ENCODE data around the gene CADM4. TPM values are rescaled to one million over a fixed set of nuclear protein-coding genes. Genes with fewer than 3 reads are reported as not detected.

CADM4 gene
- total RNA-seq, 4 donors from 2014 or later, result 19.8 to 52.5 (median 31.6) TPM

- Histone ChIP-seq H3K4me3 (no peak overlapping the region), H3K27ac (no peak overlapping the region), H3K27me3 (no peaks in the 10 kb centered on the region), H3K9me3 (no peaks in the 10 kb centered on the region), H3K4me1 (peaks cover 0 to 28% (median 6%) of the 10 kb centered on the region in 3 donors), H3K36me3 (peaks cover 0 to 33% of the 10 kb centered on the region in 2 donors)
- TF ChIP-seq EP300 (IDR thresholded peaks at IDR 0.05) (no peak), POLR2AphosphoS5 (IDR thresholded peaks at IDR 0.05) (no peak), POLR2A (IDR thresholded peaks at IDR 0.05) (no peak)
- TF ChIP-seq, protein P1, sequence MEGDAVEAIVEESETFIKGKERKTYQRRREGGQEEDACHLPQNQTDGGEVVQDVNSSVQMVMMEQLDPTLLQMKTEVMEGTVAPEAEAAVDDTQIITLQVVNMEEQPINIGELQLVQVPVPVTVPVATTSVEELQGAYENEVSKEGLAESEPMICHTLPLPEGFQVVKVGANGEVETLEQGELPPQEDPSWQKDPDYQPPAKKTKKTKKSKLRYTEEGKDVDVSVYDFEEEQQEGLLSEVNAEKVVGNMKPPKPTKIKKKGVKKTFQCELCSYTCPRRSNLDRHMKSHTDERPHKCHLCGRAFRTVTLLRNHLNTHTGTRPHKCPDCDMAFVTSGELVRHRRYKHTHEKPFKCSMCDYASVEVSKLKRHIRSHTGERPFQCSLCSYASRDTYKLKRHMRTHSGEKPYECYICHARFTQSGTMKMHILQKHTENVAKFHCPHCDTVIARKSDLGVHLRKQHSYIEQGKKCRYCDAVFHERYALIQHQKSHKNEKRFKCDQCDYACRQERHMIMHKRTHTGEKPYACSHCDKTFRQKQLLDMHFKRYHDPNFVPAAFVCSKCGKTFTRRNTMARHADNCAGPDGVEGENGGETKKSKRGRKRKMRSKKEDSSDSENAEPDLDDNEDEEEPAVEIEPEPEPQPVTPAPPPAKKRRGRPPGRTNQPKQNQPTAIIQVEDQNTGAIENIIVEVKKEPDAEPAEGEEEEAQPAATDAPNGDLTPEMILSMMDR (IDR thresholded peaks at IDR 0.05), result no peak
- no peak for ATAC-seq
- 100% methylated on average over 1 of the region's 1 CpG; no CpG with 5 or more reads in 1 of the 2 donors for WGBS, 2 donors (ENCODE audit: low coverage in 1 of 2)
These were observed 55.2 kb downstream of the CADM4 start for GRCh38 chr19:43584484-43584883.

- Histone ChIP-seq H3K4me1 (peaks cover 0 to 28% (median 6%) of the 10 kb centered on the region in 3 donors), H3K27ac (no peak overlapping the region), H3K9me3 (no peaks in the 10 kb centered on the region), H3K27me3 (no peaks in the 10 kb centered on the region), H3K4me3 (no peak overlapping the region), H3K36me3 (peaks cover 0 to 17% of the 10 kb centered on the region in 2 donors)
- 77 to 100% methylated on average over 1 of the region's 2 CpGs for WGBS, 2 donors (ENCODE audit: low coverage in 1 of 2)
- TF ChIP-seq POLR2AphosphoS5 (IDR thresholded peaks at IDR 0.05), result no peak
- TF ChIP-seq, protein P1 (IDR thresholded peaks at IDR 0.05), result no peak
- TF ChIP-seq POLR2A (IDR thresholded peaks at IDR 0.05), result no peak
- TF ChIP-seq EP300 (IDR thresholded peaks at IDR 0.05), result no peak
- no peak for ATAC-seq
These were observed 57.2 kb downstream of the CADM4 start for GRCh38 chr19:43582495-43582894.

DNA sequence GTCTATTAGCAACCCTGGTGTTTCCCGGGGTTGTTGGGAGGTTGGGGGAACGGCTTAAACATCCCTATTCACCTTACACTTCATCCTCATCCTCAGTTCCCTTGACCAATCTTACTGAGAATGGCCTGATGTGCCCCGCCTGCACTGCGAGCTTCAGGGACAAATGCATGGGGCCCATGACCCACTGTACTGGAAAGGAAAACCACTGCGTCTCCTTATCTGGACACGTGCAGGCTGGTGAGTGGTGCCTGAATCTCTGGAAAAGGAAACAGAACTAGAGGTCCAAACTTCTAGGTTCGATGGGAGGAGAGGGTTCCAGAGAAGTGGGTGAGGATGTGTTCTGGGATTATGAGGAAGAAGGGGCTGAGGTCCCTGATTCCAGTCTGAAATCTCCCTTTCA, 58.2 kb downstream of the CADM4 start:
- Histone ChIP-seq H3K4me3 (peak overlapping the region in 1 of 2 donors; percentile 54), H3K27ac (peak overlapping the region in 3 of 4 donors; percentile 64 to 81 (median 75)), H3K9me3 (no peaks in the 10 kb centered on the region), H3K4me1 (peaks cover 0 to 28% (median 6%) of the 10 kb centered on the region in 3 donors), H3K27me3 (no peaks in the 10 kb centered on the region), H3K36me3 (peaks cover 0 to 10% of the 10 kb centered on the region in 2 donors)
- WGBS, 2 donors (ENCODE audit: low coverage in 1 of 2), result 43 to 60% methylated on average over 1 to 4 of the region's 7 CpGs
- ATAC-seq, result no peak
- no peak for TF ChIP-seq POLR2AphosphoS5 (IDR thresholded peaks at IDR 0.05)
- no peak for TF ChIP-seq EP300 (IDR thresholded peaks at IDR 0.05)
- TF ChIP-seq, protein P1 (IDR thresholded peaks at IDR 0.05), result no peak
- TF ChIP-seq POLR2A (IDR thresholded peaks at IDR 0.05), result no peak

DNA sequence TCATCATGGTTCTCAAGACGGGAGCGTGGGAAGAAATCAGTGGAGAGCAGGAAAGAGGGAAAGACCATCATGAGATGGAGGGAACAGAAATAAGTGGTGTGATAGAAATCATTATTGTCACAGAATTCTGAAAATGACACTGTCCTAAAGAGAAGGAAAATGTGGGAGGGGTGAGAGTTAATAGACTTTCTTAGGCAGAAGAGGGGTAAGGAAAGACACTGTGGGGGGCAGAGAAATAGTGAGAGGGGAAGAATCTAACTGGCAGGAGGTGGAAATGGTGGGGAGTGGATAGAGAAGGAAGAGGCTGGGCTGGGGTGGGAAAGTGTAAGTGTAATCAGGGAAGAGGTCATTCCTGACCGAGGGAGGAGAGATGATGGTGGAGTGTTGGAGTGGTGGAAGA, 60.9 kb downstream of the CADM4 start:
- WGBS, 2 donors (ENCODE audit: low coverage in 1 of 2), result 74 to 85% methylated on average over 3 of the region's 3 CpGs
- peaks cover 0 to 49% (median 10%) of the 10 kb centered on the region in 3 donors for H3K4me1 ChIP-seq

More for the DNA sequence above, 60.9 kb downstream of the CADM4 start:
- ATAC-seq, result no peak
- H3K27ac ChIP-seq, result no peak overlapping the region
- no peaks in the 10 kb centered on the region for H3K27me3 ChIP-seq
- H3K9me3 ChIP-seq, result no peaks in the 10 kb centered on the region
- no peak overlapping the region for H3K4me3 ChIP-seq
- H3K36me3 ChIP-seq, result peaks cover 0 to under 1% of the 10 kb centered on the region in 2 donors
- TF ChIP-seq POLR2A (IDR thresholded peaks at IDR 0.05), result no peak
- no peak for TF ChIP-seq POLR2AphosphoS5 (IDR thresholded peaks at IDR 0.05)
- TF ChIP-seq, protein P1 (IDR thresholded peaks at IDR 0.05), result no peak
- TF ChIP-seq EP300 (IDR thresholded peaks at IDR 0.05), result no peak
